ENCODE data around the gene FCGBP.
"Not testable (repeated sequence)": the region's sequence is repeated elsewhere in the genome, so short reads cannot be mapped to it uniquely, and the experiment has no call there.

- not testable (repeated sequence) for TF ChIP-seq CTCF, POLR2A (IDR thresholded peaks at IDR 0.05)
Measured at GRCh38 chr19:39893366-39894235, 40.8 kb downstream of the FCGBP start.

Data from heart left ventricle (tissue), 13 donors.